Fibroblast of upper back skin (primary cell): ENCODE measurements around the gene C2orf68.
"Not testable (repeated sequence)": the region's sequence is repeated elsewhere in the genome, so short reads cannot be mapped to it uniquely, and the experiment has no call there.

Source experiments
- DNase-seq: peaks from one replicate; pipeline ENCODE4 v3.0.0-alpha.2; 2013

The C2orf68 gene

GRCh38 chr2:85579266-85579935 is 32.5 kb downstream of the C2orf68 start:
- no peak for DNase-seq

DNA sequence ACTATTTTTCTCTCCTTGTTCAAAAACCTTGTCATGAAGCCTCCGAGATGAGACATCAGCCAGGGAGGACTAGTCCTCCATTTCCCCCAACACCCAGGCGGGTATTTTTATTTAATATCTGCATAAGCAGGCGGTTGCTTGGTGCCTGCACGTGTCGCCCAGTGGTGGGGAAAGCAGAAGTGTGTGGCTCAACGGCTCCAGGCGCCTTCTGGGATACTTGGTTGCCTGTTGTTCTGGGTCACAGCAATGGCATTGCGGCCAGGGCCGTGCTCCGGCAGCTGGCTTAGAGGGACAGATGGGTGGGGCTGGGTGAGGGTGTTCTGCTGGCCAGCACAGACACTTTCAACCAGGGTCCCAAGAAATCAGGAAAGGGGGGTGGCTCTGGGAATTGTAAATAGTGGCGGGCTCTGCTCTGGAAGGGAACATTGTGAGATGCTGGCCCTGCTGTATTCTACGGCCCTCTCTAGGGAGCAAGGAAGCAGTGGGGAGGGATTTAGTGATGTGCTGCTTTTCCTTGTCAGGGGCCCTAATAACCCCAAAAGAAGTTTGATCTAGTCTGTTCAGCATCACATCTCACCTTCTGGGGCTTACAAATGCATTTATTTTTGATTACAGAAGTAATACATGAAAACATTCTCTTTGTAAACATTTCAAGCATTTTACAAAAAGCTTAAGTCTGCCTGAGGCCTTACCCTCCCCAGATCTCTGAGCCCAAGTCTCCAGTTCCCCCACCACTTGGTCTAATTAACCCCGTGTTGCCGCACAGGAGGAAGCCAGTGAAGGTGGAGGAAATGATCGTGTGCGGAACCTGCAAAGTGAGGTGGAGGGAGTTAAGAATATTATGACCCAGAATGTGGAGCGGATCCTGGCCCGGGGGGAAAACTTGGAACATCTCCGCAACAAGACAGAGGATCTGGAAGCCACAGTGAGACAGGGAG is 33.4 kb downstream of the C2orf68 start:
- no peak for DNase-seq

DNA sequence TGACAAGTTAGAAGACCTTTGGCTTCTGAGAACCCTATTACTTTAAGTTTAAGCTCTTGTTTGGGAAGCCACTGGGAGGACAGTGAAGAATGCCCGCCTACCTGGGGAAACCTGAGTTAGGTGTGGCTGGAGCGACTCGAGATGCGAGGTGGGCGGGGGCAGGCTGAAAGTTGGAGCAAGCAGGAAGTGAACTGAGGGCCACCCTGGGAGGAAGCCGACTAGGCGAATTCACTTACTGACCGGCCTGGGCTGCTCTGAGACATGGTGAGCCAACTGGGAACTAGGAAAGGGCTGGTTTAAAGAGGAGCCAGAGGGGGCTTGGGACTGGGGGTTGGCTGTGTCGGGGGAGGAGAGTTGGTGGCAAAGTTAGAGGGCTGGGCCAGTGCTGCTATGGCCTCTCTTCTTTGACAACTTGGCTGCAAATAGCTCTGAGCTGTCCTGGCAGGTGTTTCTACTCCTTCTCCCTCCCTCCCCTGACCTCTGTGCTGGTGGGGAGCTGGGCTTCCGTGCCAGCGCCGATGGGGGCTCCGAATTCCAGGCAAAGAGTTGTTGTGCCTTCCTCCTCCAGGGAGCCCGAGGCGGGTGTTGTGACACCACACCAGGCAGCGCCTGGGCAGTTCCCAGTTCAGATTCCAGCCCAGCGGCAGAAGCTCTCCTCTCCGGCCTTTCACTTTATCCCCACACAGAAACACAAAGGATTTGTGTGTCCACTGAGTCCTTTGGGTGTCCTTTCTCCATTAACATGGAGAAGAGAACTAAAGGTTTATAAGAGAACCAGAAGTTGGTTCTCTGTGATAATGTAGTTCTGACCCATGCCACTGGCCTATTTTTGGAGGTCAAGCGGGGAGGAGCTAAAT is 34.3 kb downstream of the C2orf68 start, which contains the start of gene VAMP8:
VAMP8 (plus strand) TSS at position 201 of the 857 bp plus-strand sequence; CDS start at position 262, 61 bp downstream.
- no peak for DNase-seq

DNA sequence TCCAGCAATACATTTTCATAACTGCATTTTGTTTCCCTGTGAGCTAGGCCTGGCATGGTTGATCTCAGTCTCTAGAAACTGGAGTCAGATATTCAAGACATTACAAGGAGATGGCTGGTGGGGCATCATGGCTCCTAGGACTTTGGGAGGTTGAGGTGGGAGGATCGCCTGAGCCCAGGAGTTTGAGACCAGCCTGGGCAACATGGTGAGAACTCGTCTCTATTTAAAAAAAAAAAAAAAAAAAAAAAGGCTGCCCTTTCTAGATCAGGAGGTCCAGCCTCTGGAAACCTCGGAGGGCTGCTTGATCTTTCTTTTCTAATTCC is 34.8 kb downstream of the C2orf68 start:
- DNase-seq, result no peak

GRCh38 chr2:85575739-85576138 is 36.1 kb downstream of the C2orf68 start:
- DNase-seq, result no peak

DNA sequence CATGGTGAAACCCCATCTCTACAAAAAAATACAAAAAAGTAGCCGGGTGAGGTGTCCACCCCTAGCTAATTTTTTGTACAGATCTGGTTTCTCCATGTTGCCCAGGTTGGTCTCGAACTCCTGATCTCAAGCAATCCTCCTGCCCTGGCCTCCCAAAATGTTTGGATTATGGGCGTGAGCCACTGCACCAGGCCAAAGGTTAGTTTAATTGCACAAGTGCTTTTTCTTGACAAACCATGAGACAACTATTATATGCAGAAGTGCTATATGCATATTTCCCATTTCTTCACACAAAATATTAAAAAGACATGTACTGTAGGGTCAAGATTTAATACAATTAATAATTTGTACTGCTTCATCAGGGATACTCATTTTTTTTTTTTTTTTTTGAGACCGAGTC is 45.6 kb downstream of the C2orf68 start:
- no peak for DNase-seq

DNA sequence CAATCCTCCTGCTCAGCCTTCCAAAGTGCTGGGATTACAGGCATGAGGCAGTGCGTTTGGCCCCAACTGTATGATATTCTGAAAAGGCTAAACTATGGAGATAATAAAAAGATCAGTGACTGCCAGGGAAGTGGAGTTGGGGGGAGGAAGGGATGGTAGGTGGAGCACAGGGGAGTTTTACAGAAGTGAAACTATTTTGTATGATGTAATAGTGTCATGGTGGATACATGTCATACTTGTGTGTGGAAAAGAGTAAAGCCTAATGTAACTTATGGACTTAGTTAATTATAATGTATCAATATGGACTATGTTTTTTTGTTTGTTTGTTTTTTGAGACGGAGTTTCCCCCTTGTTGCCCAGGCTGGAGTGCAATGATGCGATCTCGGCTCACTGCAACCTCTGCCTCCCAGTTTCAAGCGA is 47.7 kb downstream of the C2orf68 start:
- no peak for DNase-seq

DNA sequence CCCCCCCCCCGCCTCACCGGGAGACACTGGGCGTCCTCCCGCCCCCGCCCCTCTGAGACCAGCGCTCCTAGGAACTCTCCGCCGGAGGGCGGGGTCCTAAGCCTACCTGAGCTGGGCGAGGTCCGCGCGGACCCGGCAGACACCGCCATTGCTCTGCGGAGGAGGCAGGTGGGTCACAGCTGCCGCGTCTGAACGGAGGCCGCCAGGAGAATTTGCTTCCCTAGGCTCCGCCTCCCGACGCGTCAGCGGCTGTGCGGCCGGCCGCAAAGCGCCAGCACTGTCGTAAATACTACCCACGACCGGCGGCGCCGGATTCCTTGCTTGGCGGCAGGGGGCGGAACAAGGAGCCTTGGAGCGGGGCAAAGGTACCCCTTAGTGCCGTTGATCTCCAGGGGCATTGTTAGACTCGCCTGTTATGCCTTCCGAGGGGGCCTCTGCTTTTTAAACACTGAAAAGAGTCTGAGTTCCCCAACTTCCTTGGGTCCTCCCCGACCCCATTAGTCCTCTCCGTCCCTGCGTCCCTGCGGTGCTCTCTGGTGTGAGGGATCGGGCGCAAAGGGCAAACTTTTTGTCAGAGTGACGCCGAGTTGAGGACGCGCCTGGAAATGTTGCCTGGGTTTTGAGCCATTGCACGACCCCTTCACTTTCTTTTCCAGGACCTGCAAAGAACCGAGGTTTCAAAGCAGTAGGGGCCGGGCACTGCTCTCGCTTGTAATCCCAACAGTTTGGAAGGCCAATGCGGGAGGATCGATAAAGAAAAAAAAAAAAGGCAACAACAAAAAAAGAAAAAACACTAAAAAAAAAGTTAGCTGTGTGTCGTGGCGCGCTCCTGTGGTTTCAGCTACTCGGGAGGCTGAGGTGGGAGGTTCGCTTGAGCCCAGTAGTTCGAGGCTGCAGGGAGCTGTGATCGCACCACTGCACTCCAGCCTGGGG is 50.3 kb downstream of the C2orf68 start, which contains the start of gene GGCX:
GGCX (minus strand) TSS at position 214 of the 933 bp plus-strand sequence; CDS start at position 149, 65 bp downstream.
- DNase-seq, result peak; percentile 91

- no peak for DNase-seq
Measured at GRCh38 chr2:85560812-85561279, 51.0 kb downstream of the C2orf68 start.

GRCh38 chr2:85560403-85560726 is 51.5 kb downstream of the C2orf68 start:
- not testable (repeated sequence) for DNase-seq

- DNase-seq, result no peak
Measured at GRCh38 chr2:85558160-85558559, 53.7 kb downstream of the C2orf68 start.

- no peak for DNase-seq
Measured at GRCh38 chr2:85557130-85557529, 54.7 kb downstream of the C2orf68 start.
